MM.1S (cell line): ENCODE results near the gene EHMT2.
"Not testable (repeated sequence)": the region's sequence is repeated elsewhere in the genome, so short reads cannot be mapped to it uniquely, and the experiment has no call there.

Experiments used
- DNase-seq: peaks from one replicate; pipeline ENCODE4 v3.0.0-alpha.2; 2015
- H2AFZ ChIP-seq: fragments of 300-600 bp; sonication (generic); 2 replicates; pipeline ENCODE4 v1.6.0; 2016; ENCODE audit warnings: antibody characterized with exemption, low read length
- H3F3A ChIP-seq: fragments of 300-600 bp; sonication (generic); 2 replicates; pipeline ENCODE4 v1.6.1; 2016; ENCODE audit warnings: mild to moderate bottlenecking, antibody characterized with exemption, low read length, moderate library complexity, mixed read lengths; ENCODE audit not compliant: insufficient read depth
- H3K27ac ChIP-seq: fragments of 300-600 bp; sonication (generic); 2 replicates; pipeline ENCODE4 v1.5.1; 2016; ENCODE audit warnings: mild to moderate bottlenecking, low read length
- H3K27me3 ChIP-seq: fragments of 300-600 bp; sonication (generic); replicated peaks from 2 replicates; pipeline ENCODE4 v1.6.0; 2016; ENCODE audit warnings: low read length; ENCODE audit not compliant: insufficient read depth
- H3K36me3 ChIP-seq: fragments of 300-600 bp; sonication (generic); replicated peaks from 2 replicates; pipeline ENCODE4 v1.6.1; 2016; ENCODE audit warnings: mild to moderate bottlenecking, low read length, mixed read lengths; ENCODE audit not compliant: insufficient read depth
- H3K4me1 ChIP-seq: fragments of 300-600 bp; sonication (generic); 2 replicates; pipeline ENCODE4 v1.6.1; 2016; ENCODE audit warnings: low read length, mixed read lengths
- H3K4me2 ChIP-seq: fragments of 300-600 bp; sonication (generic); 2 replicates; pipeline ENCODE4 v1.6.0; 2016; ENCODE audit warnings: low read depth, low read length
- H3K4me3 ChIP-seq: fragments of 300-600 bp; sonication (generic); 2 replicates; pipeline ENCODE4 v1.5.1; 2016; ENCODE audit warnings: low read length, mixed read lengths
- H3K79me2 ChIP-seq: fragments of 300-600 bp; sonication (generic); 2 replicates; pipeline ENCODE4 v1.6.1; 2016; ENCODE audit warnings: mixed run types, low read length, mixed read lengths
- H3K9ac ChIP-seq: fragments of 300-600 bp; sonication (generic); 2 replicates; pipeline ENCODE4 v1.6.1; 2016; ENCODE audit warnings: low read length, mixed read lengths
- H3K9me2 ChIP-seq: fragments of 300-600 bp; sonication (generic); replicated peaks from 2 replicates; pipeline ENCODE4 v1.6.1; 2016; ENCODE audit warnings: mild to moderate bottlenecking, low read length, mixed read lengths; ENCODE audit not compliant: insufficient read depth
- H3K9me3 ChIP-seq: fragments of 300-600 bp; sonication (generic); replicated peaks from 2 replicates; pipeline ENCODE4 v1.6.1; 2016; ENCODE audit warnings: mild to moderate bottlenecking, low read length, mixed read lengths; ENCODE audit not compliant: insufficient read depth
- H4K20me1 ChIP-seq: fragments of 300-600 bp; sonication (generic); 2 replicates; pipeline ENCODE4 v1.6.1; 2016; ENCODE audit warnings: mild to moderate bottlenecking, low read length, moderate library complexity, mixed read lengths; ENCODE audit not compliant: insufficient read depth
- EZH2 ChIP-seq: fragments of 300-600 bp; sonication (generic); optimal IDR thresholded peaks from 2 replicates; pipeline ENCODE3; 2017; ENCODE audit warnings: low read depth, mild to moderate bottlenecking, antibody characterized with exemption, low read length, mixed read lengths
- EZH2phosphoT487 ChIP-seq: fragments of 300-600 bp; sonication (generic); IDR thresholded peaks from 2 replicates; pipeline ENCODE4 v1.6.1; 2018; ENCODE audit warnings: antibody characterized with exemption, low read length
- TF ChIP-seq, protein P1 (sequence below): fragments of 300-600 bp; sonication (generic); IDR thresholded peaks from 2 replicates; pipeline ENCODE4 v1.5.1; 2016; ENCODE audit warnings: antibody characterized with exemption, low read length, mixed read lengths

Gene EHMT2

DNA sequence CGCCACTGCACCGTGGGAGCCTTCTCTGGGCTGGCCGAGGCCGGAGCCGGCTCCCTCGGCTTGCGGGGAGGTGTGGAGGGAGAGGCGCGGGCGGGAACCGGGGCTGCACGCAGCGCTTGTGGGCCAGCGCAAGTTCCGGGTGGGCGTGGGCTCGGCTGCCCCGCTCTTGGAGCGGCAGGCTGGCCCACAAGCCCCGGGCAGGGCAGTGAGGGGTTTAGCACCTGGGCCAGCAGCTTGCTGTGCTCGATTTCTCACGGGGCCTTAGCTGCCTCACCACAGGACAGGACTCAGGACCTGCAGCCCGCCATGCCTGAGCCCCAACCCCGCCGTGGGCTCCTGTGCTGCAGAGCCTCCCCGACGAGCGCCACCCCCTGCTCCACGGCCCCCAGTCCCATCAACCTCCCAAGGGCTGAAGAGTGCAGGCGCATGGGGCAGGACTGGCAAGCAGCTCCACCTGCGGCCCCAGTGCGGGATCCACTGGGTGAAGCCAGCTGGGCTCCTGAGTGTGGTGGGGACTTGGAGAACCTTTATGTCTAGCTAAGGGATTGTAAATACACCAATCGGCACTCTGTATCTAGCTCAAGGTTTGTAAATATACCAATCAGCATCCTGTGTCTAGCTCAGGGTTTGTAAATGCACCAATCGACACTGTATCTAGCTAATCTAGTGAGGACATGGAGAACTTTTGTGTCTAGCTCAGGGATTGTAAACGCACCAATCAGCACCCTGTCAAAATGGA lies 45.3 kb downstream of the EHMT2 start:
- H3F3A ChIP-seq, H3K9me3 ChIP-seq, H3K4me3 ChIP-seq, H2AFZ ChIP-seq, H3K4me2 ChIP-seq, H3K27ac ChIP-seq, H4K20me1 ChIP-seq, H3K27me3 ChIP-seq, H3K4me1 ChIP-seq, H3K9ac ChIP-seq, H3K79me2 ChIP-seq, H3K9me2 ChIP-seq, H3K36me3 ChIP-seq, DNase-seq: not testable (repeated sequence)

DNA sequence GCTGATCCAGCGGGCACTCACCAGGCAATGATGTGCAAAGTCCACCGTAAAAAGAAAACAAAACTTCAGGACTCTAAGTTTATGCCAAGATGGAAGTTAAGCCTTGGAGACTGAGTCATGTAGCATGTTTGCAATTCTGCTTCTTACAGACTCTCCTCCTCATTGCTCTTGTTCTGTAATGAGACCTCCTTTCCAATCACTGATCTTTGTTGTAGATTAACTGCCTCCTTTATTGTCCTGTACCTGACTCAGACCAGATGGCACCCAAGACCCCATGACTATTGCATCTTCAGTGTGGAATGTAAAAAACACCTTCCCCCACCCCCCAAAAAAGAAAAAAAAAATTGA lies 46.0 kb downstream of the EHMT2 start:
- H3K9me2 ChIP-seq = no peaks in the 10 kb centered on the region
- H3K4me3 ChIP-seq = no peak overlapping the region
- no peaks in the 10 kb centered on the region for H3K4me1 ChIP-seq
- no peaks in the 10 kb centered on the region for H3K9me3 ChIP-seq
- no peaks in the 10 kb centered on the region for H3K36me3 ChIP-seq
- H4K20me1 ChIP-seq = no peaks in the 10 kb centered on the region
- H3K27ac ChIP-seq = no peak overlapping the region
- no peaks in the 10 kb centered on the region for H3K79me2 ChIP-seq
- H3K9ac ChIP-seq = no peak overlapping the region
- DNase-seq = no peak
- no peak overlapping the region for H3K4me2 ChIP-seq
- H3F3A ChIP-seq = no peaks in the 10 kb centered on the region
- TF ChIP-seq EZH2phosphoT487 (no peak), EZH2 (no peak)
- TF ChIP-seq, protein P1, sequence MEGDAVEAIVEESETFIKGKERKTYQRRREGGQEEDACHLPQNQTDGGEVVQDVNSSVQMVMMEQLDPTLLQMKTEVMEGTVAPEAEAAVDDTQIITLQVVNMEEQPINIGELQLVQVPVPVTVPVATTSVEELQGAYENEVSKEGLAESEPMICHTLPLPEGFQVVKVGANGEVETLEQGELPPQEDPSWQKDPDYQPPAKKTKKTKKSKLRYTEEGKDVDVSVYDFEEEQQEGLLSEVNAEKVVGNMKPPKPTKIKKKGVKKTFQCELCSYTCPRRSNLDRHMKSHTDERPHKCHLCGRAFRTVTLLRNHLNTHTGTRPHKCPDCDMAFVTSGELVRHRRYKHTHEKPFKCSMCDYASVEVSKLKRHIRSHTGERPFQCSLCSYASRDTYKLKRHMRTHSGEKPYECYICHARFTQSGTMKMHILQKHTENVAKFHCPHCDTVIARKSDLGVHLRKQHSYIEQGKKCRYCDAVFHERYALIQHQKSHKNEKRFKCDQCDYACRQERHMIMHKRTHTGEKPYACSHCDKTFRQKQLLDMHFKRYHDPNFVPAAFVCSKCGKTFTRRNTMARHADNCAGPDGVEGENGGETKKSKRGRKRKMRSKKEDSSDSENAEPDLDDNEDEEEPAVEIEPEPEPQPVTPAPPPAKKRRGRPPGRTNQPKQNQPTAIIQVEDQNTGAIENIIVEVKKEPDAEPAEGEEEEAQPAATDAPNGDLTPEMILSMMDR = no peak
- no peak overlapping the region for H2AFZ ChIP-seq
- H3K27me3 ChIP-seq = no peaks in the 10 kb centered on the region

DNA sequence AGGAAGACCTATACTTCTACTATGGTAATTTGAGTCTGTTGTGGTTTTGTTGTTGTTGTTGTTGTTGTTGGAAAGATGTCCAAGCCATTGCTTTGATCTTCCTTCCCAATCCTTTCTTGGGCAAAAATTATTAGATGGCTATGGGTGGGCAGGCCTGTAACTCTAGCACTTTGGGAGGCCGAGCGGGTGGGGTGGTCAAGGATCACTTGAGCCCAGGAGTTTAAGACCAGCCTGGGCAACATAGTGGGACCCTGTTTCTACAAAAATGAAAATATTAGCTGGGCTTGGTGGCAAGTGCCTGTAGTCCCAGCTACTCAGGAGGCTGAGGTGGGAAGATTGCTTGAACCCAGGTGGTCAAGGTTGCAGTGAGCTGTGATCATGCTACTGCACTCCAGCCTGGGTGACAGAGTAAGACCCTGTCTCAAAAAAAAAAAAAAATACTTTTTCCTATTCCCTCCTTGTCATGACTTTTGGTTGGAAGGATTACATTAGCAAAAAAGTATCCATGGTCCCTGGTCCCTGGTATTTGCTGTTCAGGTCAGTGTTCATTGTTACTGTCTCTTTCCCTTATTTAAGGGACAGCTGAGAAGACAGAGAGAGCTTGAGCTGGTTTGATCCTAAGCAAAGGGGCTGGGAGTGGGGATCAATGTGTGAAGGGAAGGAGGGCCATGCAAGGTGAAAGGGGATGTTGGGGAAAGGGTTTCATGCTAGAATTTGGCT lies 46.6 kb downstream of the EHMT2 start:
- DNase-seq = no peak
- Histone ChIP-seq H2AFZ (no peak overlapping the region), H3K9ac (no peak overlapping the region), H3K4me3 (no peak overlapping the region), H3K4me2 (no peak overlapping the region), H3K4me1 (no peaks in the 10 kb centered on the region), H4K20me1 (no peaks in the 10 kb centered on the region), H3K27ac (no peak overlapping the region), H3K27me3 (no peaks in the 10 kb centered on the region), H3K36me3 (no peaks in the 10 kb centered on the region), H3K79me2 (no peaks in the 10 kb centered on the region), H3K9me2 (no peaks in the 10 kb centered on the region), H3K9me3 (no peaks in the 10 kb centered on the region), H3F3A (no peaks in the 10 kb centered on the region)
- no peak for TF ChIP-seq EZH2phosphoT487
- no peak for TF ChIP-seq EZH2
- TF ChIP-seq, protein P1 = no peak
